CD4-positive, alpha-beta T cell treated with Interleukin-1 beta for 1 hour (primary cell): ENCODE results near the gene MFAP4.

Experiments
- DNase-seq, 2 donors: peaks; one replicate each; pipeline ENCODE4 v3.0.0-alpha.2; 2020 to 2022

The MFAP4 gene, protein sequence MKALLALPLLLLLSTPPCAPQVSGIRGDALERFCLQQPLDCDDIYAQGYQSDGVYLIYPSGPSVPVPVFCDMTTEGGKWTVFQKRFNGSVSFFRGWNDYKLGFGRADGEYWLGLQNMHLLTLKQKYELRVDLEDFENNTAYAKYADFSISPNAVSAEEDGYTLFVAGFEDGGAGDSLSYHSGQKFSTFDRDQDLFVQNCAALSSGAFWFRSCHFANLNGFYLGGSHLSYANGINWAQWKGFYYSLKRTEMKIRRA

GRCh38 chr17:19386974-19387920 is at the start of gene MFAP4:
Gene MFAP4 (minus strand): TSS chr17:19387190. CDS start chr17:19387155, 35 bp downstream.
- no peak for DNase-seq

DNA sequence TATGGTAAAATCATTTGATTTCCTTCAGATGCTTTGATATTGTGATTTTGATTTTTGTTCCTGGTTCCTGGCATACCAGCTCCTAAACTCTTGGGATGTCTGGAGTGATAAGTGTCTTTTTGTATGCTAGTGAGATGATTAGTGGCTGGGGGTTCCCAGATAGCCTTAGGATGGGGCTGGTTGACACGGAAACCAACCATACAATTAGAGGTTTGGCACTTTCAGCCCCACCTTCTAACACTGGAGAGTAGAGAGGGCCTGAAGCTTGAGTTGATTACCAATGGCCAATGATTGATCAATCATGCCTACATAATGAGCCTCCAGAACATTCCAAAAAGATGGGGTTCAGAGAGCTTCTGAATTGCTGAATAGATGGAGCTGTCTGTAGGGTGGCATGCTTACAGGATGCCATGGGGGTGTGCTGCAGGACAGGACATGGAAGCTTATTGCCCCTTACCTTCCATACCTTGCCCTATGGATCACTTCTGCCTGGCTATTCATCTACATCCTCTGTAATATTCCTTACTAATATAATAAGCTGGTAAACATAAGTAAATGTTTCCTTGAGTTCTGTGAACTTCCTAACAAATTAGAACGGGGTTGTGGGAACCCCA is 46.8 kb upstream of the MFAP4 start:
- no peak for DNase-seq

DNA sequence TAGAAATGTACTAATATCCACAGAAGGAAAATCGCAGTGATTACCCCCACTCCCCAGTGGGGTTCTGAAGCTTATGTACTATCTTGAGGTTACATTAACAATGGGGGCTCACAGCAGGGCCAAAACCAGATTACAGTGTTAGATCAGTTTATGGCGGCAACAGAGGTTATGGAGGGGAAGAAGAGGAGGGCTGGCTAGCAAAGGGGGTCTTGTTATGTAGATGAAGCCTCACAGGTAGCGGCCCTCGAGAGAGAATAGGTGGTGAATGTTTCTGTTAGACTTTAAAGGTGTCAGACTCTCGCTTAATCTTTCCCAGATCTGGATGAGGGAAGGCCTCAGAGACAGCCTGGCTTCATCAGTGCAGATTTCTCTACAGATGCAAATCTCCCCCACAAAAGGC is 46.3 kb upstream of the MFAP4 start:
- DNase-seq: no peak

DNA sequence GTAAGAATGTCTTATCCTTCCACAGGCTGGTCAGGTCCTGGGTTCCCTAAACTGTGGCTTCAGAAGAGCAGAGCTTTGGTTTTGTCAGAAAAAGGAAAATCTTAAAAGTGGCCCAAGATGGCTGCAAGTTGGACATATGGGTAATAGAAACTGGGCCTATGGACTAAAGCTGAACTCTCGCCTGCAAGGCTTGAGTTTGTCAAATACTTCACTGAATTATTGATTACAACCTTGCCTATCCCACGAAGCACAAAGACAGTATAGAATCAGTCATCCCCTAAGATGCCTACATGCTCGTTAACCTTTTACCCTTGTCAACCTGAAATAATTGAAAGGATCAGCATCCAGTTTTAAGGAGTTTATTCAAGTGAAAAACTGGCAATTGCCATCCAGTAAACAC is 44.7 kb upstream of the MFAP4 start:
- DNase-seq: no peak

- no peak for DNase-seq
Measured at GRCh38 chr17:19426631-19427030, 39.6 kb upstream of the MFAP4 start.

DNA sequence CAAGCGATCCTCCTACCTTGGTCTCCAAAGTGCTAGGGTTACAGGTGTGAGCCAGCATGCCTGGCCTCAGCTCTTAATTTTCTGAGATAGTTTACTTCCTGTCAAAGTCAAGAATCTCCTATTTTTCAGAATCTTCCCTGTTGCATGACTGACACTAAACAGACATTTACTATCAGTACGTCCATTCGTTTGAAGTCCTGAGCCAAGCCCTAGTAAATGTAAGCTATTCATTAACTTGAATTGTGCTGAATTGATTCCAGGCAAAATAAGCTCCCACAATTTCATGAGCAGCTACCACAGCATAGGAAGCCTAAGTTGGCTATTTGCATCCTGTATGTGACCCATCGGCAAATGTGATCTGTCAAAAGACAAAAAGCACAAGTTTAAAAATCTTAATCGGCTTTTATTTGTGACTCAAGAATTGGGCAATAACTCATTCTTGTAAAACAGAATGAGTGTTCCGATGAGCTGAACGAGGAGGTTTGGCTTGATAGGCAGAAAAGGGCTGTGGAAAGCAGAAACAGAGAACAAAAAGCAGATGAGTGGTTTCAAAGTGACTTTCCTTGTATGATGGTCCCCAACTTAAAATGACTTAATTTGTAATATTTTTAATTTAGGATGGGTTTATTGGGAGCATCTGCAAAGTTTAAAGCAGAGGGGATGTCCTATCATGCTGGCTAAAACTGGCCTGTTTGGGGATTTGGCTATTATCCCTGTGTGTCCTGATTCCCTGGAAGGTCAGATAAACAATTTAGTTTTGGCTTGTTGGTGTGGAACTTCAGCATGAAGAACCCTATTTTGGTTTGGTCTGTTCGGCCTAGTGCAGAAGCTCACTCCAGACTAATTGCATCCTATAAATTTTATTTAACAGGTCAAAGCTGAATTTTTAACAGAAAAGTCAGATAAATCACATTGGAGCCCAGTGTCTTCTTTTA is 38.2 kb upstream of the MFAP4 start:
- no peak for DNase-seq

DNA sequence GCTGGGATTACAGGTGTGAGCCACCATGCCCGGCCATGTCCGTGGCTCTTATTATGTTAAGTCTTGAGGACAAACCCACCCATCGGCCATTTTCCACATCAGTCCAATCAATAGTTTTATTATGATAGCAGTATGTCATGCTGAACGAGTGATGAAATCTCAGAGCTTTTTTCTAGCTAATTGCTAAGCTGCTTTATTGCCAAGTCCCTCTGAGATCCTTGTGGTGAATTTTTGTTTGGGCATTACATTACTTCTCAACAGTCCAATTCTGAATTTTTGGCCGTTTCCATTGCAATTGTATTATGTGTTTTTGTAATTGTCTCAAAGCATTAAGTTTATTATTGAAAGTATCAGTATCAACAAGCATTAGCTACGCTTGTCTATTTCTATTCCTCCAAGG is 34.9 kb upstream of the MFAP4 start:
- no peak for DNase-seq

- DNase-seq: no peak
Measured at GRCh38 chr17:19421219-19421618, 34.2 kb upstream of the MFAP4 start.

GRCh38 chr17:19418251-19418992 is 31.4 kb upstream of the MFAP4 start:
- DNase-seq: peak; percentile 1 to 37

GRCh38 chr17:19417611-19418010 is 30.6 kb upstream of the MFAP4 start:
- peak in 1 of 2 donors; percentile 2 for DNase-seq

GRCh38 chr17:19415806-19416775 is 29.1 kb upstream of the MFAP4 start:
- no peak for DNase-seq

- DNase-seq: no peak
Measured at GRCh38 chr17:19415311-19415710, 28.3 kb upstream of the MFAP4 start.

GRCh38 chr17:19414396-19415280 is 27.6 kb upstream of the MFAP4 start:
- no peak for DNase-seq

- DNase-seq: no peak
Measured at GRCh38 chr17:19413761-19414160, 26.8 kb upstream of the MFAP4 start.

DNA sequence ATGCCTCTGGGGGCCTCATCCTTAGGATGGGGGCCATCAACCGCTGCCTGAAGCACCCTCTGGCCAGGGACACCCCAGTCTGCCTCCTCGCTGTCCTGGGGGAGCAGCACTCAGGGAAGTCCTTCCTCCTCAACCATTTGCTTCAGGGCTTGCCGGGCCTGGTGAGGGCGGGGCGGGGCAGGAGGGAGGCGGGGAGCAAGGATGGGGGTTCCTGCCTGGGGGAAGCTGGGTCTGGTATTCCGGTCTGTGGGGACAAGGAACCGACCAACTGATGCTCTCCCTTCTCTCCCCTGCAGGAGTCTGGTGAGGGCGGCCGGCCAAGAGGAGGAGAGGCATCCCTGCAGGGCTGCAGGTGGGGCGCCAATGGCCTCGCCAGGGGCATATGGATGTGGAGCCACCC is 26.0 kb upstream of the MFAP4 start:
- DNase-seq: no peak

DNA sequence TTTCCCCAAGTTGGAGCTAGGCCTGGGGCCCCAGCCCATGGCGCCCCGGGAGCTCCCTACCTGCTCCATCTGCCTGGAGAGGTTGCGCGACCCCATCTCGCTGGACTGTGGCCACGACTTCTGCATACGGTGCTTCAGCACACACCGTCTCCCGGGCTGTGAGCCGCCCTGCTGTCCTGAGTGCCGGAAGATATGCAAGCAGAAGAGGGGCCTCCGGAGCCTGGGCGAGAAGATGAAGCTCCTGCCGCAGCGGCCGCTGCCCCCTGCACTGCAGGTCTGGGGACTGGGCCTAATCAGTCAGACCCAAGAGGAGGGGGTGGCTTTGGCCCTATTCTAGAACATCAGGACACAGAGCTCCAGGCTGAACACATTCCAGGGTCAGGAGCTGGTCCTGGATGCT is 25.5 kb upstream of the MFAP4 start:
- no peak for DNase-seq

DNA sequence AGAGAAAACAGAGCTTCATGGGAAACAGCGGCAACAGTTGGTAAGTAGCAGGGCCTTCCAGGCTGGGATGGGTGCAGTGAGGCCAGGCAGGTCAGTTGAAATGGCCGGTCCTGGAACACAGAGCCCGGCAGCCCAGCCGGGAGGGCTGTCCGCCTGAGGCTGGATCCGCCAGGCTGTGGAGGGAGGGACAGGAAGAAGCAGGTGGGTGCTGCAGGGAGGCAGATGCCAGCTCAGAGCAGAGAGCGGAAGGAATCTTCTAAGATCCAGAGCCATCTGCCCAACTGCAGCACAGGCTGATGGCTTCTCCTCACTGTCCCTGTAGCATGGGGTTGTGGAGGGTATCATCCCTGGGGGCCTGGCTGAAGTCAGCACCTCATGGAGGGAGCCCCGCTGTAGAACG is 24.6 kb upstream of the MFAP4 start:
- no peak for DNase-seq

DNA sequence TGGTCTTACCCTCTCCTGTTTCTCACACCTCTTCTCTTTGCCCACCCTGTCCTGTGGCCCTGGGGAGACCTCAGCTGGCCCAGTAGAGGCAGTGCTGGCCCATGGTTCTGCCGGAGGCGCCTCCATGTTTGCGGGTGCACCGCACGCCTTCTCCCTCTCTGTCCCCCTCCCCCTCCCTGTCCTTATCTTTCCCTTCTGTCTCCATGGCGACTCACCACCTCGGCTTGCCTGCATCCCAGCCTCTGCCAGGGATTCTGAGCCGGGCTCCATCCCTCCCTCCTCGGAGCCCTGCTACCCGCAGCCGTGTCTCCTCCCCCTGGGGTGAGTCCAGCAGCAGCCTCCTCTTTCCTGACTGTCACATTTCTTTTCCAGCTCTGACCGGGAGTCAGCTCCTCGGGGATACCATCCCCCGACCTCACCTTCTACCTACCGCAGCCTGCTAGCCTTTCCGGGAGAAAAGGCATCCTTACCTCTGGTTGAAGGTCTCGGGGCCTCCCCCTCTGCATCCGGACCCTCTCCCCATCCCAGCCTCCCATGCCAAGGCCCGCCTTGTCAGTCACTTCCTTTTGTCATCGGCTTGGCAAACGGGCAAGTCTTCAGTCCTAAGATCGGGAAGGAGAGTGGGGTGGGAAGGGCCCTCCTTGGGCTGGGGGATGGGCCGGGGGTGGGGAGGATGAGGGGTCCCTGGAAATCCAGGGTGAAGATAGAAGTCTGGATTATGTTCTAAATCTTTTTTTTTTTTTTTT is 24.1 kb upstream of the MFAP4 start, which contains the start of gene RNF112:
Gene RNF112, plus strand, starts transcription at position 358 of the 746 bp plus-strand sequence. Its CDS starts 177 bp downstream, at position 535.
- no peak for DNase-seq

DNA sequence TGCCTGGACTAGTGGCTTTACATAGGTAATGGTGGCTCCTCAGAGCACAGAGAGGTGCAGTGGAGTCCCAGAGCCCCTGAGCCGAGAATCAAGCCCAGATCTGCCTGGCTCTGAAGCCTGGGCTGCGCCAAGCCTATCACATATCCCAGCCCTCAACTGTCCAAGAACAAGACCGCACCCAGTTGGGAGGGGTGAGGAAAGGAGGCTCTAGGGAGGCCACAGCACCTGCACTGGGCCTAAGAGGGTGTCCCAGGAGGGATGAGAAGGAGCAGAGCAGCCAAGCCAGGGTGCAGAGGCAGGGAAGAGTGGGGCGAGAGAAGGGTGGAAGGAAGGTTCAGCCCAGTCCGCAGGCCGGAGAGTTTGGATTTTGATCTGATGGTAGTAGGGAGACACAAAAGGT is 23.1 kb upstream of the MFAP4 start:
- DNase-seq: no peak
